SU-DHL-6 (cell line): ENCODE data around the gene CHCHD2.

Experiments used
- H2AFZ ChIP-seq: fragments of 200-600 bp; sonication (generic); 2 replicates; pipeline ENCODE4 v1.6.1; 2014; ENCODE audit warnings: low read depth, mild to moderate bottlenecking, moderate library complexity, mixed read lengths, antibody characterized with exemption, low read length; ENCODE audit not compliant: severe bottlenecking
- H3F3A ChIP-seq: fragments of 200-600 bp; shearing (Covaris generic); 2 replicates; pipeline ENCODE4 v1.6.0; 2016; ENCODE audit warnings: antibody characterized with exemption, mild to moderate bottlenecking; ENCODE audit not compliant: insufficient read depth
- H3K27ac ChIP-seq: fragments of 200-600 bp; sonication (generic); 2 replicates; pipeline ENCODE4 v1.5.1; 2016; ENCODE audit warnings: low read depth, mild to moderate bottlenecking, low read length, moderate library complexity, mixed read lengths
- H3K27me3 ChIP-seq: fragments of 200-600 bp; sonication (generic), shearing (Covaris generic); 2 replicates; pipeline ENCODE4 v1.6.0; 2014; ENCODE audit warnings: mild to moderate bottlenecking, low read length
- H3K36me3 ChIP-seq: fragments of 200-600 bp; sonication (generic); 2 replicates; pipeline ENCODE4 v1.6.1; 2014; ENCODE audit warnings: mild to moderate bottlenecking, low read length, mixed read lengths
- H3K4me2 ChIP-seq: fragments of 300-600, 200-600 bp; shearing (Covaris generic), sonication (generic); 2 replicates; pipeline ENCODE4 v1.6.0; 2014; ENCODE audit warnings: low read length, low read depth, mild to moderate bottlenecking; ENCODE audit not compliant: poor library complexity, severe bottlenecking
- H3K4me3 ChIP-seq: fragments of 200-600 bp; sonication (generic); 2 replicates; pipeline ENCODE4 v1.5.1; 2014; ENCODE audit warnings: antibody characterized with exemption, low read length, mild to moderate bottlenecking, mixed read lengths; ENCODE audit not compliant: insufficient read depth, poor library complexity, severe bottlenecking
- H3K79me2 ChIP-seq: fragments of 200-600 bp; sonication (generic); 2 replicates; pipeline ENCODE4 v1.6.1; 2014; ENCODE audit warnings: mild to moderate bottlenecking, low read length, moderate library complexity; ENCODE audit not compliant: insufficient read depth
- H3K9ac ChIP-seq: fragments of 200-600 bp; sonication (generic); 2 replicates; pipeline ENCODE4 v1.7.0; 2014; ENCODE audit warnings: mild to moderate bottlenecking, low read length
- H3K9me2 ChIP-seq: fragments of 200-600 bp; sonication (generic); replicated peaks from 2 replicates; pipeline ENCODE4 v1.6.1; 2014; ENCODE audit warnings: low read length; ENCODE audit not compliant: insufficient read depth
- H3K9me3 ChIP-seq: fragments of 200-600 bp; sonication (generic); 2 replicates; pipeline ENCODE4 v1.6.1; 2014; ENCODE audit warnings: low read length, mixed read lengths; ENCODE audit not compliant: insufficient read depth
- H4K20me1 ChIP-seq: fragments of 200-600 bp; sonication (generic); 2 replicates; pipeline ENCODE4 v1.6.1; 2014; ENCODE audit warnings: low read depth, mild to moderate bottlenecking, antibody characterized with exemption, low read length, moderate library complexity, mixed read lengths
- CTCF ChIP-seq: fragments of 200-600 bp; sonication (generic); IDR thresholded peaks from one replicate; pipeline ENCODE4 v1.5.1; 2017; ENCODE audit warnings: antibody characterized with exemption, mild to moderate bottlenecking, low read length, moderate library complexity; ENCODE audit not compliant: insufficient read depth, poor library complexity, severe bottlenecking
- EZH2phosphoT487 ChIP-seq: fragments of 200-600 bp; sonication (generic), shearing (Covaris generic); conservative IDR thresholded peaks from 2 replicates; pipeline ENCODE4 v1.6.1; 2018; ENCODE audit warnings: mild to moderate bottlenecking, antibody characterized with exemption, low read length, moderate library complexity, mixed read lengths

The CHCHD2 gene

GRCh38 chr7:56087445-56087844 is 18.8 kb downstream of the CHCHD2 start:
- H3K4me2 ChIP-seq, result no peak overlapping the region
- H3K79me2 ChIP-seq, result no peaks in the 10 kb centered on the region
- H3K9me2 ChIP-seq, result no peaks in the 10 kb centered on the region
- no peak overlapping the region for H3K27ac ChIP-seq
- no peak overlapping the region for H2AFZ ChIP-seq
- no peaks in the 10 kb centered on the region for H3K36me3 ChIP-seq
- H3K9me3 ChIP-seq, result no peaks in the 10 kb centered on the region
- no peaks in the 10 kb centered on the region for H3K27me3 ChIP-seq
- H3F3A ChIP-seq, result no peaks in the 10 kb centered on the region
- no peak overlapping the region for H3K9ac ChIP-seq
- no peak overlapping the region for H3K4me3 ChIP-seq
- H4K20me1 ChIP-seq, result no peaks in the 10 kb centered on the region
- TF ChIP-seq EZH2phosphoT487 (no peak), CTCF (no peak)

- no peaks in the 10 kb centered on the region for H3F3A ChIP-seq
- H3K27ac ChIP-seq, result no peak overlapping the region
- no peak overlapping the region for H3K4me3 ChIP-seq
- H2AFZ ChIP-seq, result no peak overlapping the region
- H3K79me2 ChIP-seq, result no peaks in the 10 kb centered on the region
- no peaks in the 10 kb centered on the region for H3K27me3 ChIP-seq
- no peak overlapping the region for H3K4me2 ChIP-seq
- no peaks in the 10 kb centered on the region for H4K20me1 ChIP-seq
- TF ChIP-seq EZH2phosphoT487 (no peak), CTCF (no peak)
- H3K9me2 ChIP-seq, result no peaks in the 10 kb centered on the region
- H3K9ac ChIP-seq, result no peak overlapping the region
- H3K36me3 ChIP-seq, result no peaks in the 10 kb centered on the region
- H3K9me3 ChIP-seq, result no peaks in the 10 kb centered on the region
These were observed 19.5 kb downstream of the CHCHD2 start for GRCh38 chr7:56086761-56087160.

- no peak overlapping the region for H3K4me2 ChIP-seq
- H3K9me2 ChIP-seq, result no peaks in the 10 kb centered on the region
- peaks cover 3% of the 10 kb centered on the region for H3K36me3 ChIP-seq
- TF ChIP-seq CTCF (no peak), EZH2phosphoT487 (no peak)
- no peak overlapping the region for H3K27ac ChIP-seq
- no peak overlapping the region for H3K9ac ChIP-seq
- no peaks in the 10 kb centered on the region for H3K9me3 ChIP-seq
- H2AFZ ChIP-seq, result no peak overlapping the region
- H3K27me3 ChIP-seq, result no peaks in the 10 kb centered on the region
- H3K79me2 ChIP-seq, result no peaks in the 10 kb centered on the region
- H3K4me3 ChIP-seq, result no peak overlapping the region
- H3F3A ChIP-seq, result no peaks in the 10 kb centered on the region
- no peaks in the 10 kb centered on the region for H4K20me1 ChIP-seq
These were observed 23.0 kb downstream of the CHCHD2 start for GRCh38 chr7:56083150-56083785.
